ENCODE results near the gene C19orf73. TPM values are rescaled to one million over a fixed set of nuclear protein-coding genes. Genes with fewer than 3 reads are reported as not detected.
"Not testable (repeated sequence)": the region's sequence is repeated elsewhere in the genome, so short reads cannot be mapped to it uniquely, and the experiment has no call there.

C19orf73 gene
- total RNA-seq, 3 donors from 2014 or later, result 1.8 to 3.2 (median 2.1) TPM

- no peaks in the 10 kb centered on the region for H3K9me3 ChIP-seq
- DNase-seq (no peak), ATAC-seq (no peak)
- H3K36me3 ChIP-seq (ENCODE audit: low read depth), result no peaks in the 10 kb centered on the region
- no peak overlapping the region for H3K4me3 ChIP-seq
- H3K4me1 ChIP-seq (ENCODE audit: low read depth), result peaks cover 30% of the 10 kb centered on the region
- intact Hi-C loops (cut with DNase I, micrococcal nuclease), result no loop called here
- TF ChIP-seq, protein P1, sequence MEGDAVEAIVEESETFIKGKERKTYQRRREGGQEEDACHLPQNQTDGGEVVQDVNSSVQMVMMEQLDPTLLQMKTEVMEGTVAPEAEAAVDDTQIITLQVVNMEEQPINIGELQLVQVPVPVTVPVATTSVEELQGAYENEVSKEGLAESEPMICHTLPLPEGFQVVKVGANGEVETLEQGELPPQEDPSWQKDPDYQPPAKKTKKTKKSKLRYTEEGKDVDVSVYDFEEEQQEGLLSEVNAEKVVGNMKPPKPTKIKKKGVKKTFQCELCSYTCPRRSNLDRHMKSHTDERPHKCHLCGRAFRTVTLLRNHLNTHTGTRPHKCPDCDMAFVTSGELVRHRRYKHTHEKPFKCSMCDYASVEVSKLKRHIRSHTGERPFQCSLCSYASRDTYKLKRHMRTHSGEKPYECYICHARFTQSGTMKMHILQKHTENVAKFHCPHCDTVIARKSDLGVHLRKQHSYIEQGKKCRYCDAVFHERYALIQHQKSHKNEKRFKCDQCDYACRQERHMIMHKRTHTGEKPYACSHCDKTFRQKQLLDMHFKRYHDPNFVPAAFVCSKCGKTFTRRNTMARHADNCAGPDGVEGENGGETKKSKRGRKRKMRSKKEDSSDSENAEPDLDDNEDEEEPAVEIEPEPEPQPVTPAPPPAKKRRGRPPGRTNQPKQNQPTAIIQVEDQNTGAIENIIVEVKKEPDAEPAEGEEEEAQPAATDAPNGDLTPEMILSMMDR (IDR thresholded peaks at IDR 0.05), result no peak
Measured at GRCh38 chr19:49128545-49129237, 9.7 kb upstream of the C19orf73 start.

- intact Hi-C loops (cut with DNase I, micrococcal nuclease), result no loop called here
- Histone ChIP-seq H3K4me1 (ENCODE audit: low read depth) (peaks cover 29% of the 10 kb centered on the region), H3K9me3 (no peaks in the 10 kb centered on the region), H3K36me3 (ENCODE audit: low read depth) (no peaks in the 10 kb centered on the region), H3K4me3 (no peak overlapping the region)
- ATAC-seq (peak; percentile 94), DNase-seq (peak; percentile 95 to 98 (median 97))
- TF ChIP-seq, protein P1 (IDR thresholded peaks at IDR 0.05), result no peak
Measured at GRCh38 chr19:49127674-49128544, 9.0 kb upstream of the C19orf73 start.

DNA sequence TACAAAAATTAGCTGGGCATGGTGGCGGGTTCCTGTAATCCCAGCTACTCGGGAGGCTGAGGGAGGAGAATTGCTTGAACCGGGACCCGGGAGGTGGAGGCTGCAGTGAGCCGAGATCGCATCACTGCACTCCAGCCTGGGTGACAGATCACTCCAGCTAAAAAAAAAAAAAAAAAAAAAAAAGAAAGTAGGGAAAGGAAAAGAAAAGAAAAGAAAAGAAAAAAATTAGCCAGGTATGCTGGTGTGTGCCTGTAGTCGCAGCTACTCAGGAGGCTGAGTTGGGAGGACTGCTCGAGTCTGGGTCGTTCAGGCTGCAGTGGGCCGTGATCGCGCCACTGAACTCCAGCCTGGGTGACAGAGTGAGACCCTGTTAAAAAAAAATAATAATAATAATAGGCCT is 8.3 kb upstream of the C19orf73 start:
- ATAC-seq; intact Hi-C loops (cut with DNase I, micrococcal nuclease); H3K4me3 ChIP-seq; H3K36me3 ChIP-seq (ENCODE audit: low read depth); DNase-seq; H3K9me3 ChIP-seq: not testable (repeated sequence)
- H3K4me1 ChIP-seq (ENCODE audit: low read depth), result peaks cover 29% of the 10 kb centered on the region

- Histone ChIP-seq H3K36me3 (ENCODE audit: low read depth) (no peaks in the 10 kb centered on the region), H3K4me3 (no peak overlapping the region), H3K9me3 (no peaks in the 10 kb centered on the region), H3K4me1 (ENCODE audit: low read depth) (peaks cover 29% of the 10 kb centered on the region)
- TF ChIP-seq, protein P1 (IDR thresholded peaks at IDR 0.05), result no peak
- DNase-seq (no peak), ATAC-seq (no peak)
- intact Hi-C loops (cut with DNase I, micrococcal nuclease), result no loop called here
Measured at GRCh38 chr19:49126575-49126974, 7.6 kb upstream of the C19orf73 start.

DNA sequence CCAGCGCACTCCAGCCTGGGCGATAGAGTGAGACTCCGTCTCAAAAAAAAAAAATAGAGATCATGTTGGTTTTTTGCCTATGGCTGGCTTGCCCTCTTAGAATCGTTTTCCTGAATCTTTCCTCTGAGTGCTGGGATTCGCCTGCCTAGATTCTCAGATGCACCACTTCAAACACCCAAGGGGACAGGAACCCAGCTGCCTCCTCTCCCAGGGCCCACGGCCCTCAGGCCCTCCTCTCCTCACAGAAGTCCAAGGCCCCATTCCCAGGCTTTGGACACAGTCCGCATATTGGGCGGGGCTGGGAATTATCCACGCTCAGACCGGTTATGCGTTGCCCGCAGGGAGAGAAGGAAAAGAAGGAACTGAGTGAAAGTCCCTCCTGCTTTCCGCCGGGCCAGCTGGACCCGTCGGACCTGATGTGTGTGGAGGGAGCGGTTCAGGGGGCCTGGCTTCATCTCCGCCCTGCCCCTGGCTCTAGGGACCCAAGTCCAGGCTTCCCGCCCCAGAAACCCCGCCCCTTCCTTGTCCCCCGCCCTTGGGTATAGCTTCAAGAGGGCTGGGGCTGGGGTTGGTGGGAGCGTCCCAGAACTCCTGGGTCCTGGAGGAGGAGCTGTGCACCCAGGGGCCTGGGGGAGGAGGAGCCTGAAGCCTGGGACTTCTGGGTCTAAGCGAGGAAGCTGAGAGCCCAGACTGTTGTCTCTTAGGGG is 6.2 kb upstream of the C19orf73 start:
- H3K4me3 ChIP-seq, result no peak overlapping the region
- ATAC-seq (peak; percentile 61), DNase-seq (peak; percentile 83 to 89 (median 89))
- no peaks in the 10 kb centered on the region for H3K9me3 ChIP-seq
- intact Hi-C loops (cut with DNase I, micrococcal nuclease), result no loop called here
- TF ChIP-seq, protein P1 (IDR thresholded peaks at IDR 0.05), result no peak
- peaks cover 32% of the 10 kb centered on the region for H3K4me1 ChIP-seq (ENCODE audit: low read depth)
- H3K36me3 ChIP-seq (ENCODE audit: low read depth), result no peaks in the 10 kb centered on the region

DNA sequence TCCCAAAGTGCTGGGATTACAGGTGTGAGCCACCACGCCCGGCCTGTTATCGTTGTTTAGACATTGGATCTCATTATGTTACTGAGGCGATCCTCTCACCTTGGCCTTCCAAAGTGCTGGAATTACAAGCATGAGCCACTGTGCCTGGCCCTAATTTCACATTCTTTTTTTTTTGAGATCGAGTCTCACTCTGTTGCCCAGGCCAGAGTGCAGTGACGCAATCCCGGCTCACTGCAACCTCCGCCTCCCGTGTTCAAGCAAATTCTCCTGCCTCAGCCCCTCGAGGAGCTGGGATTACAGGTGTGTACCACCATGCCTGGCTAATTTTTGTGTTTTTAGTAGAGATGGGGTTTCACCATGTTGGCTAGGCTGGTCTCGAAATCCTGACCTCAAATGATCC is 4.3 kb upstream of the C19orf73 start:
- ATAC-seq; DNase-seq; intact Hi-C loops (cut with DNase I, micrococcal nuclease); H3K4me3 ChIP-seq; H3K36me3 ChIP-seq (ENCODE audit: low read depth); H3K9me3 ChIP-seq: not testable (repeated sequence)
- peaks cover 40% of the 10 kb centered on the region for H3K4me1 ChIP-seq (ENCODE audit: low read depth)

GRCh38 chr19:49121841-49122240 is 2.9 kb upstream of the C19orf73 start:
- H3K4me1 ChIP-seq (ENCODE audit: low read depth), result peaks cover 41% of the 10 kb centered on the region
- H3K4me3 ChIP-seq; intact Hi-C loops (cut with DNase I, micrococcal nuclease); ATAC-seq; H3K9me3 ChIP-seq; DNase-seq; H3K36me3 ChIP-seq (ENCODE audit: low read depth): not testable (repeated sequence)

All from mucosa of descending colon (tissue), 3 donors.